PC-9 (cell line): Measurements from ENCODE around the gene RPL14. TPM values are rescaled to one million over a fixed set of nuclear protein-coding genes. Genes with fewer than 3 reads are reported as not detected.

Source experiments
- BruUV-seq: library from RNA; stranded (reverse); fragments of 400-500 nt; replicated peaks from 2 replicates; lab custom pipeline; 2021; lab: Mats Ljungman, UMichigan
- CTCF ChIA-PET: fragments of 300-600 bp; sonication (Branson Sonifier 250); formaldehyde crosslinking; loops from one replicate; lab custom pipeline; 2022; ENCODE audit warnings: antibody characterized with exemption; lab: Charles Lee
- POLR2A ChIA-PET: fragments of 300-600 bp; sonication (Branson Sonifier 250); formaldehyde crosslinking; loops from one replicate; lab custom pipeline; 2022; ENCODE audit warnings: antibody characterized with exemption; ENCODE audit not compliant: unreplicated experiment; lab: Charles Lee
- DNase-seq, 2 experiments: peaks; one replicate each; pipeline versions ENCODE4 v3.0.0 to v3.0.0-alpha.2; 2015 to 2022; ENCODE audit warnings: mixed read lengths in 1 of 2
- H2AFZ ChIP-seq: fragments of 200-600 bp; sonication (generic); 2 replicates; pipeline ENCODE4 v1.8.1; 2017; ENCODE audit warnings: antibody characterized with exemption
- H3F3A ChIP-seq: fragments of 200-600 bp; sonication (generic); 2 replicates; pipeline ENCODE4 v1.8.1; 2017; ENCODE audit warnings: antibody characterized with exemption, mild to moderate bottlenecking, low read depth; ENCODE audit not compliant: insufficient read depth
- H3K27ac ChIP-seq: fragments of 200-600 bp; sonication (generic); 2 replicates; pipeline ENCODE4 v1.6.1; 2016; ENCODE audit warnings: mixed run types
- H3K27me3 ChIP-seq: fragments of 200-600 bp; sonication (generic); 2 replicates; pipeline ENCODE4 v1.6.1; 2016; ENCODE audit warnings: low read depth, mixed run types; ENCODE audit not compliant: insufficient read depth
- H3K36me3 ChIP-seq: fragments of 200-600 bp; sonication (generic); 2 replicates; pipeline ENCODE4 v1.6.1; 2016; ENCODE audit warnings: low read depth, mixed run types
- H3K4me1 ChIP-seq: fragments of 200-600 bp; sonication (generic); replicated peaks from 2 replicates; pipeline ENCODE4 v1.6.1; 2016; ENCODE audit warnings: mixed run types; ENCODE audit not compliant: insufficient read depth
- H3K4me2 ChIP-seq: fragments of 200-600 bp; sonication (generic); 2 replicates; pipeline ENCODE4 v1.6.1; 2017; ENCODE audit warnings: mixed run types
- H3K4me3 ChIP-seq: fragments of 200-600 bp; sonication (generic); 2 replicates; pipeline ENCODE4 v1.6.1; 2016; ENCODE audit warnings: mixed run types
- H3K79me2 ChIP-seq: fragments of 200-600 bp; sonication (generic); 2 replicates; pipeline ENCODE4 v1.6.1; 2017; ENCODE audit warnings: low read depth, mixed run types
- H3K9me2 ChIP-seq: fragments of 200-600 bp; sonication (generic); 2 replicates; pipeline ENCODE4 v1.8.1; 2017; ENCODE audit warnings: mild to moderate bottlenecking; ENCODE audit not compliant: insufficient read depth
- H3K9me3 ChIP-seq: fragments of 200-600 bp; sonication (generic); 2 replicates; pipeline ENCODE4 v1.8.1; 2016; ENCODE audit warnings: low read depth; ENCODE audit not compliant: insufficient read depth
- H4K20me1 ChIP-seq: fragments of 200-600 bp; sonication (generic); 2 replicates; pipeline ENCODE4 v1.8.1; 2017; ENCODE audit not compliant: insufficient read depth
- CTCF ChIP-seq: fragments of 200-600 bp; sonication (generic); conservative IDR thresholded peaks from 2 replicates; pipeline ENCODE4 v1.6.1; 2017; ENCODE audit warnings: mixed run types, antibody characterized with exemption, mild to moderate bottlenecking, moderate library complexity
- EZH2 ChIP-seq: fragments of 200-600 bp; sonication (generic); IDR thresholded peaks from 2 replicates; pipeline ENCODE4 v1.8.0; 2017; ENCODE audit warnings: antibody characterized with exemption, low read depth
- intact Hi-C: fragments of 100-400 bp; cut with micrococcal nuclease; formaldehyde crosslinking; loops from one replicate; pipeline ENCODE4 v1.10.0; 2022; ENCODE audit not compliant: unreplicated experiment
- total RNA-seq: library from RNA; stranded (reverse); gene quantifications from 2 replicates; pipeline ENCODE4 v1.2.3, GENCODE V29; 2021

RPL14 gene
- total RNA-seq, 1 experiment from 2014 or later: 2,201 TPM

GRCh38 chr3:40518067-40518466, 60.9 kb downstream of the RPL14 start:
- Histone ChIP-seq H3K4me3 (no peak overlapping the region), H3K27me3 (no peaks in the 10 kb centered on the region), H3K9me2 (no peaks in the 10 kb centered on the region), H3K36me3 (no peaks in the 10 kb centered on the region), H3K4me1 (no peaks in the 10 kb centered on the region), H3K9me3 (no peaks in the 10 kb centered on the region), H3F3A (no peaks in the 10 kb centered on the region), H3K27ac (no peak overlapping the region), H2AFZ (no peak overlapping the region), H4K20me1 (no peaks in the 10 kb centered on the region), H3K4me2 (no peak overlapping the region), H3K79me2 (no peaks in the 10 kb centered on the region)
- ChIA-PET CTCF (no interaction called here), POLR2A (no interaction called here)
- DNase-seq: no peak
- no TSS peak for BruUV-seq
- intact Hi-C loops: no loop called here
- no peak for TF ChIP-seq EZH2
- no peak for TF ChIP-seq CTCF

Other genes with a start within 250 kb of the RPL14 start
- 30.9 and 39.9 TPM in 2 replicates for gene EIF1B, start 147.6 kb upstream of the RPL14 start, total RNA-seq
- gene ENTPD3, start 70.2 kb upstream of the RPL14 start, total RNA-seq: not detected in 2 replicates
- 5.1 and 6.9 TPM in 2 replicates for gene ZNF619, start 19.8 kb downstream of the RPL14 start, total RNA-seq
- 4.1 and 4.7 TPM in 2 replicates for gene ZNF620, start 48.7 kb downstream of the RPL14 start, total RNA-seq
- 21.1 and 26.2 TPM in 2 replicates for gene ZNF621, start 67.6 kb downstream of the RPL14 start, total RNA-seq